Fibroblast of lung (primary cell): ENCODE measurements around the gene GTPBP1. TPM values are rescaled to one million over a fixed set of nuclear protein-coding genes. Genes with fewer than 3 reads are reported as not detected.

ENCODE experiments used
- DNase-seq, 2 donors: peaks; one replicate each; pipeline versions ENCODE4 v3.0.0 to v3.0.0-alpha.2; 2010; ENCODE audit warnings: low read depth in 2 of 2
- H2AFZ ChIP-seq: 2 replicates; pipeline ENCODE4 v1.5.1; 2012; ENCODE audit warnings: low read length, control low read depth, inconsistent platforms
- H3K27ac ChIP-seq: 2 replicates; pipeline ENCODE4 v1.5.1; 2011; ENCODE audit warnings: low read length, control low read depth; ENCODE audit not compliant: insufficient read depth
- H3K27me3 ChIP-seq: 2 replicates; pipeline ENCODE4 v1.5.1; 2011; ENCODE audit warnings: mild to moderate bottlenecking, low read length; ENCODE audit not compliant: control insufficient read depth, insufficient read depth
- H3K36me3 ChIP-seq: 2 replicates; pipeline ENCODE4 v1.5.1; 2011; ENCODE audit warnings: low read length; ENCODE audit not compliant: control insufficient read depth, insufficient read depth
- H3K4me1 ChIP-seq: 2 replicates; pipeline ENCODE4 v1.5.1; 2011; ENCODE audit warnings: low read length; ENCODE audit not compliant: control insufficient read depth, insufficient read depth; ENCODE audit errors: extremely low read depth
- H3K4me2 ChIP-seq: 2 replicates; pipeline ENCODE4 v1.5.1; 2011; ENCODE audit warnings: low read length, control low read depth; ENCODE audit not compliant: insufficient read depth; ENCODE audit errors: extremely low read depth
- H3K4me3 ChIP-seq, 4 experiments: fragments of 200-600 bp in 1 of 4; sonication (generic) in 1 of 4; replicated peaks in 1 of 4; 2 replicates each; pipeline ENCODE4 v1.5.1; 2011 to 2016; ENCODE audit warnings: low read length in 4 of 4, low read depth in 3 of 4, mild to moderate bottlenecking in 3 of 4, control low read depth in 2 of 4, inconsistent platforms in 1 of 4, mixed read lengths in 1 of 4; ENCODE audit not compliant: insufficient read depth in 1 of 4; ENCODE audit errors: control extremely low read depth in 1 of 4
- H3K79me2 ChIP-seq: 2 replicates; pipeline ENCODE4 v1.5.1; 2012; ENCODE audit warnings: mild to moderate bottlenecking, low read length, inconsistent platforms; ENCODE audit not compliant: control insufficient read depth, insufficient read depth
- H3K9ac ChIP-seq: 2 replicates; pipeline ENCODE4 v1.5.1; 2011; ENCODE audit warnings: mild to moderate bottlenecking, low read length, control low read depth; ENCODE audit not compliant: insufficient read depth
- H3K9me3 ChIP-seq: 2 replicates; pipeline ENCODE4 v1.5.1; 2012; ENCODE audit warnings: low read depth, low read length; ENCODE audit not compliant: control insufficient read depth, insufficient read depth
- H4K20me1 ChIP-seq: 2 replicates; pipeline ENCODE4 v1.5.1; 2011; ENCODE audit warnings: low read length; ENCODE audit not compliant: control insufficient read depth, insufficient read depth; ENCODE audit errors: extremely low read depth
- EZH2 ChIP-seq: IDR thresholded peaks from 2 replicates; pipeline ENCODE4 v1.5.1; 2012; ENCODE audit warnings: low read length, control low read depth, mild to moderate bottlenecking; ENCODE audit errors: missing control alignments
- polyA plus RNA-seq, 2 donors: library from polyadenylated mRNA; depleted of rRNA in 1 of 2; stranded (reverse) in 1 of 2; unstranded in 1 of 2; fragments of >200 nt; gene quantifications; 2 replicates each; pipeline ENCODE4 v1.2.1, GENCODE V29; 2011 to 2012; ENCODE audit warnings: missing spikeins in 1 of 2
- total RNA-seq: library from RNA; depleted of rRNA; stranded (reverse); fragments of >200 nt; gene quantifications from 2 replicates; pipeline ENCODE4 v1.2.1, GENCODE V29; 2014
- TF ChIP-seq, protein P1 (sequence below), 2 donors: IDR thresholded peaks in 1 of 2; conservative IDR thresholded peaks in 1 of 2; 1 replicate in 1 of 2; 2 replicates in 1 of 2; pipeline ENCODE4 v1.5.1; 2011 to 2012; ENCODE audit warnings: low read length in 2 of 2, control low read depth in 1 of 2, inconsistent platforms in 1 of 2, low read depth in 1 of 2, mild to moderate bottlenecking in 1 of 2

The GTPBP1 gene
- total and polyA plus RNA-seq, 2 donors (not counting 1 experiment from before 2014, with no cell fraction given), result 20.6 to 23.1 TPM

DNA sequence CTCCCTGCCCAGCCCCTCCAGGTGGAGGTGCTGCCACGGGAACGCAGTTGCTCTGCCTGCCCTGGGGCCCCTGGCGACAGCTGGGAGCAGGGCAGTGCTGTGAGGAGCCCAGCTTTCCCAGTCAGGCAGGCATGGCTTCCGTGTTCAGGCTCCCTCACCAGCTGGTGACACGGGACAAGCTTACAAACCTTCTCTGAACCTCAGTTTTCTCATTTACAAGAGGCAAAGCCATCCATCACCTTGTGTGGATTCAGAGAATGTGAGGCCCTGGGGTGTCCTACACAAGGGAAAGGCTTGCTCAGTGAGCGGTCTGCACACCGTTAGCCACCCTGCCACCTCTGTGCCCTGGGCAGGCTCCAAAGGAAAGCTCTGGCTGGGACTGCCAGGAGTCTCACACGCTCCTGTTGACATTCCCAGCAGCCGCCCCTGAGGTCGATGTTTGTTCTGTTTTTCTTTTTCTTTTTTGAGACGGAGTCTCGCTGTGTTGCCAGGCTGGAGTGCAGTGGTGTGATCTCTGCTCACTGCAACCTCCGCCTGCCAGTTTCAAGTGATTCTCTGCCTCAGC, 26.6 kb downstream of the GTPBP1 start:
- H3K27me3 ChIP-seq, result no peaks in the 10 kb centered on the region
- peaks cover 43% of the 10 kb centered on the region for H3K36me3 ChIP-seq
- no peak for TF ChIP-seq EZH2
- TF ChIP-seq, protein P1, sequence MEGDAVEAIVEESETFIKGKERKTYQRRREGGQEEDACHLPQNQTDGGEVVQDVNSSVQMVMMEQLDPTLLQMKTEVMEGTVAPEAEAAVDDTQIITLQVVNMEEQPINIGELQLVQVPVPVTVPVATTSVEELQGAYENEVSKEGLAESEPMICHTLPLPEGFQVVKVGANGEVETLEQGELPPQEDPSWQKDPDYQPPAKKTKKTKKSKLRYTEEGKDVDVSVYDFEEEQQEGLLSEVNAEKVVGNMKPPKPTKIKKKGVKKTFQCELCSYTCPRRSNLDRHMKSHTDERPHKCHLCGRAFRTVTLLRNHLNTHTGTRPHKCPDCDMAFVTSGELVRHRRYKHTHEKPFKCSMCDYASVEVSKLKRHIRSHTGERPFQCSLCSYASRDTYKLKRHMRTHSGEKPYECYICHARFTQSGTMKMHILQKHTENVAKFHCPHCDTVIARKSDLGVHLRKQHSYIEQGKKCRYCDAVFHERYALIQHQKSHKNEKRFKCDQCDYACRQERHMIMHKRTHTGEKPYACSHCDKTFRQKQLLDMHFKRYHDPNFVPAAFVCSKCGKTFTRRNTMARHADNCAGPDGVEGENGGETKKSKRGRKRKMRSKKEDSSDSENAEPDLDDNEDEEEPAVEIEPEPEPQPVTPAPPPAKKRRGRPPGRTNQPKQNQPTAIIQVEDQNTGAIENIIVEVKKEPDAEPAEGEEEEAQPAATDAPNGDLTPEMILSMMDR (conservative IDR thresholded peaks at IDR 0.05 in 1 of 2, IDR thresholded peaks at IDR 0.05 in 1 of 2; ENCODE audit: low read depth in 1 of 2, low read length in 2 of 2), result no peak
- DNase-seq, result no peak
- no peak overlapping the region for H2AFZ ChIP-seq
- H3K79me2 ChIP-seq, result no peaks in the 10 kb centered on the region
- no peaks in the 10 kb centered on the region for H3K9me3 ChIP-seq
- H3K9ac ChIP-seq, result no peak overlapping the region
- no peak overlapping the region for H3K4me2 ChIP-seq
- H3K27ac ChIP-seq, result no peak overlapping the region
- H3K4me1 ChIP-seq, result peaks cover 7% of the 10 kb centered on the region
- no peaks in the 10 kb centered on the region for H4K20me1 ChIP-seq
- no peak overlapping the region for H3K4me3 ChIP-seq

DNA sequence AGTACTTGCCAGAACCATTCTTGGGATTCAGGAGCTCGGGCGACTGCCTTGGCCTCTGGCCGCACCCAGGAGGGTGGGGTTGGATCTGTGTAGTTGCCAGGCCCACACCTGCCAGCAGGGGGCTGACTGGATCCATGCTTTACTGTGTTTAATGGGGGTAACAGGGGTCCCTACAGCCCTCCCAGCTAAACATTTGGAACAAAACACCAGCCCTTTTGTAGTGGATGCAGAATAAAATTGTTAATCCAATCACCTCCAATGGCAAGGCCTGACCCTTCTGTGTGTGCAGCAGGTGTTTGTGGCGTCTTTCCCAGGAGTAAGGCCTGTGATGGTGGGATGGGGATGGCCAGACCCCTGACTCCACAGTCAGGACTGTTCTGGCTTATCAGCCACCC, 27.6 kb downstream of the GTPBP1 start:
- Histone ChIP-seq H4K20me1 (no peaks in the 10 kb centered on the region), H3K9ac (no peak overlapping the region), H3K4me1 (peaks cover 7% of the 10 kb centered on the region), H2AFZ (no peak overlapping the region), H3K27ac (peak overlapping the region; percentile 6), H3K4me3 (no peak overlapping the region), H3K27me3 (no peaks in the 10 kb centered on the region), H3K9me3 (no peaks in the 10 kb centered on the region), H3K4me2 (no peak overlapping the region), H3K36me3 (peaks cover 42% of the 10 kb centered on the region), H3K79me2 (no peaks in the 10 kb centered on the region)
- TF ChIP-seq, protein P1 (conservative IDR thresholded peaks at IDR 0.05 in 1 of 2, IDR thresholded peaks at IDR 0.05 in 1 of 2; ENCODE audit: low read depth in 1 of 2, low read length in 2 of 2), result peak; percentile 65 to 72
- no peak for TF ChIP-seq EZH2
- DNase-seq, result peak; percentile 18

DNA sequence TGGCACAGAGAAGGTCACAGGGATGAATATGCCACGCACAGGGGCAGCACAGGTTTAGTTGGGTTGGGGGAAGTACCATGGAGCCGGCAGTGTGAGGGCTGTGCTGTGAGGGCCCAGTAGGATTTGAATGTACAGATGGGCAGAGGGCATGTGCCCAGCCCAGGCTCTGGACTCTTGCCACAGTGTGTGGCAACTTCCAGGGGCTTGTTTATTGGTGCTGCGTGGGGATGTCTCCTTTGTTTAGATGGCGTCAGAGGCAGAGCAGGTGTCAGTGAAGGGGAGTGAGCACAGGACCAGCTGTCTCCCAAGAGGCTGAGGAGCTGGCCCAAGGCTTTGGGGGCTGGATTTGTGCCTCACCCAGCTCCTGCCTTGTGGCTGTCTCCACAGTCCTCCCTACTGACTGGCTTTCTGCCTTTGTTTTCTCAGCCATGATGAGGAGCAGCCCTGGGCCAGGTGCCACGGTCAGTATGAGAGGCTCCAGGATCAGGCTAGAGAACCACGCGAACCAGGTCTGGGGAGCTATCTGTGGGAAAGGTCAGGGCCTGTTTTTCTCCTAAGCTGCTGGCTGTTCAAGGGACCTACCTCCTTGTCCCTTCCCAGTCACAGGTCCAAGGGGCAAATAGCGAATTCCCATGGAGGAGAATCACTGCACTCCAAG, 28.1 kb downstream of the GTPBP1 start:
- no peaks in the 10 kb centered on the region for H3K27me3 ChIP-seq
- no peak for TF ChIP-seq EZH2
- TF ChIP-seq, protein P1 (conservative IDR thresholded peaks at IDR 0.05 in 1 of 2, IDR thresholded peaks at IDR 0.05 in 1 of 2; ENCODE audit: low read depth in 1 of 2, low read length in 2 of 2), result no peak
- no peak overlapping the region for H2AFZ ChIP-seq
- H3K27ac ChIP-seq, result peak overlapping the region; percentile 47
- no peak overlapping the region for H3K9ac ChIP-seq
- no peak overlapping the region for H3K4me2 ChIP-seq
- DNase-seq, result peak; percentile 9 to 53
- H3K36me3 ChIP-seq, result peaks cover 45% of the 10 kb centered on the region
- H3K9me3 ChIP-seq, result no peaks in the 10 kb centered on the region
- no peaks in the 10 kb centered on the region for H3K79me2 ChIP-seq
- H4K20me1 ChIP-seq, result no peaks in the 10 kb centered on the region
- H3K4me1 ChIP-seq, result peaks cover 7% of the 10 kb centered on the region
- no peak overlapping the region for H3K4me3 ChIP-seq
